GM19239 (cell line): ENCODE results near the gene INSM1.

ENCODE experiments used
- DNase-seq: peaks from one replicate; pipeline ENCODE4 v3.0.0; 2011; ENCODE audit warnings: low spot score; ENCODE audit not compliant: insufficient read length
- FAIRE-seq: peaks from 2 replicates; lab custom pipeline; 2011; peaks lifted over from hg19 to GRCh38; lab: Jason Lieb, UNC

INSM1 gene

DNA sequence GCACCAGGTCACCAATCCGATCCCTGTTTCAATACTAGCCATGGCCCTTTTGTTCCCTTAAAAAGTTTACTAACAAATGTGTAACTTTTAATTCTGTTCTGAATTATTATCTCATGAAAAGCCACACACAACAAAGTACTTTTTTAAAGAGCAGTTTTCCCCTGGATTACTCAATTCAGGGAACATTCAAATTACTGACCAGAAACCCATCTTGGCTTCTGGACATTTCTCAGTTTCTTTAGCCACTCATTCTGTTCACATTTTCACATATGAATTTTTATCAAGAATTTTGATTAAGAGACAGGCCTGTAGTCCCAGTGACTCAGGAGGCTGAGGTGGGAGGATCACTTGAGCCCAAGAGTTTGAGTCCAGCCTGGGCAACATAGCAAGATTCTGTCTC, 47.4 kb downstream of the INSM1 start:
- DNase-seq (no peak), FAIRE-seq (no peak)

DNA sequence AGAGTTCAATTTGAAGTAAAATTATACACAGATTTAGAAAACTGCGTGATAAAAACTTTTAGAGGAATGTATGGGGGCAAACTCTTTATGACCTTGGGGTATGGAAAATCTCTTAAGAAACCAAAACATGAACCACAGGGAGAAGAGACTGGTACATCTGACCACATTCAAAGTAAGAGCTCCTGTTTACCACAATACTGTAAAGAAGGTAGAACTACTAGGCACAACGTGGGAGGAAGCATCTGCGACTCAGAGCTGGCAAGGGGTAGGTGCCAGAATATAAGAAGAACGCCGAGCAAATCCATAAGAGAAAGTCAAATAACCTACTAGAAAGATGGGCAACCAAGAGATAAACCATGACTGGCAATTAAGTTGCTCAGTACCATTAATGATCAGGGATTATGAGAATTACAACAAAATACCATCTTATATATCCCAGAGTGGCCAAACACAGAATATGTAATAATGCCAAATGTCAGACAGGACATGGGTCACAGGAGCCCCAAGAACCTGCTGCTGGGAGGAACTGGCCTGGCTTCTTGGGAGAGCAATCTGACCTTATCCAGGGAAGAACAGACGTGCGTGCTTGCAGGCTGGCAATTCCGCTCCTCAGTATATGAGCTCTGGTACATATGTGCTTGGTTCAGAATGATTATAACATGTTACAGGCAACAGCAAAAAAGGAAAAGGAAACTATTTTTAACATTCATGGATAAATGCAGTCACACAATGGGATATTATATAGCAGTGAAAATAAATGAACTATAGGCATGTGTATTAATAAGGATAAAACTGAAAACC, 50.2 kb downstream of the INSM1 start:
- no peak for DNase-seq
- no peak for FAIRE-seq
